Activated CD4-positive, alpha-beta T cell treated with anti-CD3 and anti-CD28 coated beads for 36 hours (primary cell): ENCODE data around the gene TBC1D17. TPM values are rescaled to one million over a fixed set of nuclear protein-coding genes. Genes with fewer than 3 reads are reported as not detected.

ENCODE experiments used
- ATAC-seq: fragments of 200-7000 bp; cut with Tn5 transposase; one replicate; pipeline ENCODE4 v1.10.0; 2021; ENCODE audit warnings: mild to moderate bottlenecking, moderate library complexity
- CTCF ChIA-PET: fragments of 350-600 bp; sonication (Branson Sonifier 250); formaldehyde crosslinking; loops from one replicate; lab custom pipeline; 2021; ENCODE audit warnings: antibody characterized with exemption; lab: Charles Lee
- POLR2A ChIA-PET: fragments of 350-600 bp; sonication (Branson Sonifier 250); formaldehyde crosslinking; loops from one replicate; lab custom pipeline; 2021; ENCODE audit warnings: antibody characterized with exemption, inconsistent platforms; lab: Charles Lee
- DNase-seq: peaks from one replicate; pipeline ENCODE4 v3.0.0-alpha.2; 2020
- H3K27ac Mint-ChIP-seq: one replicate; pipeline ENCODE4 v1.8.0; 2021; ENCODE audit warnings: mixed read lengths
- H3K27me3 Mint-ChIP-seq: one replicate; pipeline ENCODE4 v1.8.0; 2021; ENCODE audit warnings: mixed read lengths
- H3K36me3 Mint-ChIP-seq: one replicate; pipeline ENCODE4 v1.8.0; 2021; ENCODE audit warnings: low read depth, mixed read lengths
- H3K4me1 Mint-ChIP-seq: one replicate; pipeline ENCODE4 v1.8.0; 2021; ENCODE audit warnings: mixed read lengths
- H3K4me3 Mint-ChIP-seq: one replicate; pipeline ENCODE4 v1.8.0; 2021; ENCODE audit warnings: mild to moderate bottlenecking, moderate library complexity, mixed read lengths
- H3K9me3 Mint-ChIP-seq: one replicate; pipeline ENCODE4 v1.8.0; 2021; ENCODE audit warnings: low read depth, mixed read lengths
- intact Hi-C, 2 experiments: fragments of 100-400 bp; cut with DNase I in 1 of 2; cut with micrococcal nuclease in 1 of 2; formaldehyde crosslinking; loops; one replicate each; pipeline versions ENCODE4 v1.14.2 to v1.15.1; 2022 to 2024; cut with DNase I, micrococcal nuclease
- total RNA-seq, 2 experiments: library from RNA; stranded (reverse); gene quantifications; one replicate each; pipeline ENCODE4 v1.2.3, GENCODE V29; 2021

Gene TBC1D17
- total RNA-seq, 2 experiments from 2014 or later, result 29.1 to 29.6 TPM

GRCh38 chr19:49849433-49850220 is 27.9 kb upstream of the TBC1D17 start:
- Mint-ChIP-seq H3K4me3 (peak overlapping the region; percentile 85), H3K4me1 (peaks cover 36% of the 10 kb centered on the region), H3K27ac (no peak overlapping the region), H3K36me3 (peaks cover 18% of the 10 kb centered on the region), H3K27me3 (no peaks in the 10 kb centered on the region), H3K9me3 (peaks cover 11% of the 10 kb centered on the region)
- POLR2A ChIA-PET, result interaction anchor here (1.5 kb wide), 1 partner anchor 31 kb away, joined by 3 read pairs; no protein-coding TSS in a partner anchor
- intact Hi-C loops, result loop anchor here (1.0 to 2.0 kb wide), 11 partner anchors 18 to 353 kb away; partner anchors contain the start of genes AKT1S1 (in 2 of the 2), FUZ (in 2 of the 2), TBC1D17 (in 2 of the 2) and MED25 (in 1 of the 2)
- ATAC-seq (no peak), DNase-seq (no peak)
- CTCF ChIA-PET, result interaction anchor here (0.6 to 1.0 kb wide), 2 partner anchors 31 to 132 kb away, joined by 3 to 5 read pairs; partner anchors contain the start of gene MED25

- Mint-ChIP-seq H3K4me3 (peak overlapping the region; percentile 85), H3K27ac (peak overlapping the region; percentile 58), H3K9me3 (peaks cover 11% of the 10 kb centered on the region), H3K27me3 (no peaks in the 10 kb centered on the region), H3K36me3 (peaks cover 18% of the 10 kb centered on the region), H3K4me1 (peaks cover 36% of the 10 kb centered on the region)
- intact Hi-C loops, result loop anchor here (1.0 to 2.0 kb wide), 11 partner anchors 17 to 353 kb away; partner anchors contain the start of genes AKT1S1 (in 2 of the 2), FUZ (in 2 of the 2), TBC1D17 (in 2 of the 2) and MED25 (in 1 of the 2)
- DNase-seq, result no peak
- CTCF ChIA-PET, result interaction anchor here (0.6 to 1.0 kb wide), 6 partner anchors 15 to 132 kb away, joined by 3 to 7 read pairs (median 3); partner anchors contain the start of genes FUZ and MED25
- ATAC-seq, result peak; percentile 0
- POLR2A ChIA-PET, result interaction anchor here (0.6 to 1.5 kb wide), 6 partner anchors 11 to 545 kb away, joined by 3 to 7 read pairs (median 4); partner anchors contain the start of genes ATF5, FUZ and NUP62
Measured at GRCh38 chr19:49850221-49850486, 27.3 kb upstream of the TBC1D17 start.

- peak within 1 kb of the TSS; percentile 85 for H3K4me3 Mint-ChIP-seq
- peak within 1 kb of the TSS; percentile 91 for H3K27ac Mint-ChIP-seq
- peaks cover 11% of the 10 kb centered on the region for H3K9me3 Mint-ChIP-seq
- POLR2A ChIA-PET, result interaction anchor here (0.6 to 1.5 kb wide), 7 partner anchors 11 to 544 kb away, joined by 3 to 7 read pairs (median 3); partner anchors contain the start of genes ATF5, FUZ and NUP62
- intact Hi-C loops, result loop anchor here (1.0 to 2.0 kb wide), 14 partner anchors 17 to 354 kb away; partner anchors contain the start of genes AKT1S1 (in 2 of the 2), FUZ (in 2 of the 2), TBC1D17 (in 2 of the 2) and ATF5 (in 1 of the 2)
- peaks cover 36% of the 10 kb centered on the region for H3K4me1 Mint-ChIP-seq
- no peaks in the 10 kb centered on the region for H3K27me3 Mint-ChIP-seq
- CTCF ChIA-PET, result interaction anchor here (0.6 to 1.0 kb wide), 7 partner anchors 14 to 170 kb away, joined by 3 to 7 read pairs (median 3); partner anchors contain the start of genes FUZ and MED25
- ATAC-seq (peak; percentile 91), DNase-seq (peak; percentile 95)
- peaks cover 22% of the 10 kb centered on the region for H3K36me3 Mint-ChIP-seq
Measured at GRCh38 chr19:49850487-49851342, 26.8 kb upstream of the TBC1D17 start, which contains the start of gene PTOV1. Gene PTOV1, plus strand, starts transcription at chr19:49851159.

GRCh38 chr19:49851456-49852259 is 25.8 kb upstream of the TBC1D17 start:
- no peaks in the 10 kb centered on the region for H3K27me3 Mint-ChIP-seq
- POLR2A ChIA-PET, result interaction anchor here (1.5 kb wide), 1 partner anchor 39 kb away, joined by 3 read pairs; the partner anchor contains the start of gene FUZ
- H3K36me3 Mint-ChIP-seq, result peaks cover 23% of the 10 kb centered on the region
- peaks cover 36% of the 10 kb centered on the region for H3K4me1 Mint-ChIP-seq
- H3K4me3 Mint-ChIP-seq, result peak overlapping the region; percentile 85
- no peak for ATAC-seq
- intact Hi-C loops, result loop anchor here (1.0 to 2.0 kb wide), 6 partner anchors 16 to 355 kb away; partner anchors contain the start of genes ATF5 (in 1 of the 2), BCL2L12 (in 1 of the 2), FUZ (in 1 of the 2) and IRF3 (in 1 of the 2)
- peak; percentile 54 for DNase-seq
- peak overlapping the region; percentile 68 for H3K27ac Mint-ChIP-seq
- peaks cover 11% of the 10 kb centered on the region for H3K9me3 Mint-ChIP-seq
- CTCF ChIA-PET, result interaction anchor here (0.7 kb wide), 1 partner anchor 171 kb away, joined by 3 read pairs; no protein-coding TSS in a partner anchor

GRCh38 chr19:49852631-49853126 is 24.8 kb upstream of the TBC1D17 start:
- ATAC-seq (no peak), DNase-seq (peak; percentile 16)
- Mint-ChIP-seq H3K9me3 (peaks cover 11% of the 10 kb centered on the region), H3K27ac (peak overlapping the region; percentile 15), H3K36me3 (peaks cover 23% of the 10 kb centered on the region), H3K27me3 (no peaks in the 10 kb centered on the region), H3K4me3 (peak overlapping the region; percentile 85), H3K4me1 (peaks cover 36% of the 10 kb centered on the region)
- intact Hi-C loops, result loop anchor here in 1 of 2 experiments (1.0 kb wide), 1 partner anchor 15 kb away; the partner anchor contains the start of gene PNKP
- CTCF ChIA-PET, result no interaction called here
- POLR2A ChIA-PET, result interaction anchor here (1.4 kb wide), 1 partner anchor 17 kb away, joined by 3 read pairs; no protein-coding TSS in a partner anchor

- Mint-ChIP-seq H3K4me3 (no peak overlapping the region), H3K27ac (no peak overlapping the region), H3K4me1 (peaks cover 26% of the 10 kb centered on the region), H3K36me3 (peaks cover 28% of the 10 kb centered on the region), H3K27me3 (no peaks in the 10 kb centered on the region), H3K9me3 (peaks cover 9% of the 10 kb centered on the region)
- DNase-seq (peak; percentile 7), ATAC-seq (no peak)
- ChIA-PET CTCF (interaction anchor here (1.0 kb wide), 1 partner anchor 10 kb away, joined by 4 read pairs; no protein-coding TSS in a partner anchor), POLR2A (interaction anchor here (1.4 kb wide), 1 partner anchor 16 kb away, joined by 3 read pairs; no protein-coding TSS in a partner anchor)
- intact Hi-C loops, result no loop called here
Measured at GRCh38 chr19:49853852-49854377, 23.6 kb upstream of the TBC1D17 start.

- peaks cover 26% of the 10 kb centered on the region for H3K36me3 Mint-ChIP-seq
- no peak overlapping the region for H3K27ac Mint-ChIP-seq
- H3K27me3 Mint-ChIP-seq, result no peaks in the 10 kb centered on the region
- H3K4me1 Mint-ChIP-seq, result peaks cover 21% of the 10 kb centered on the region
- CTCF ChIA-PET, result interaction anchor here (1.0 kb wide), 1 partner anchor 9 kb away, joined by 4 read pairs; no protein-coding TSS in a partner anchor
- POLR2A ChIA-PET, result interaction anchor here (0.8 kb wide), 1 partner anchor 172 kb away, joined by 5 read pairs; no protein-coding TSS in a partner anchor
- DNase-seq (peak; percentile 8), ATAC-seq (no peak)
- H3K9me3 Mint-ChIP-seq, result peaks cover 5% of the 10 kb centered on the region
- H3K4me3 Mint-ChIP-seq, result no peak overlapping the region
- intact Hi-C loops, result no loop called here
Measured at GRCh38 chr19:49854378-49855263, 22.9 kb upstream of the TBC1D17 start.

- DNase-seq (peak; percentile 13), ATAC-seq (no peak)
- intact Hi-C loops, result no loop called here
- ChIA-PET CTCF (no interaction called here), POLR2A (interaction anchor here (0.8 kb wide), 1 partner anchor 173 kb away, joined by 5 read pairs; no protein-coding TSS in a partner anchor)
- Mint-ChIP-seq H3K9me3 (no peaks in the 10 kb centered on the region), H3K27ac (no peak overlapping the region), H3K27me3 (no peaks in the 10 kb centered on the region), H3K36me3 (peaks cover 23% of the 10 kb centered on the region), H3K4me1 (peaks cover 15% of the 10 kb centered on the region), H3K4me3 (no peak overlapping the region)
Measured at GRCh38 chr19:49855277-49855675, 22.2 kb upstream of the TBC1D17 start.
